Activated T-cell treated with anti-CD3 and anti-CD28 coated beads, Interleukin-2, amount 50 U/mL, for 24 hours (primary cell): ENCODE measurements around the gene MAPKAP1.
"Not testable (repeated sequence)": the region's sequence is repeated elsewhere in the genome, so short reads cannot be mapped to it uniquely, and the experiment has no call there.

Source experiments
- DNase-seq: peaks from one replicate; pipeline ENCODE4 v3.0.0-alpha.2; 2020
- H3K27ac Mint-ChIP-seq: 2 replicates; pipeline ENCODE4 v1.8.0; 2020; ENCODE audit warnings: mild to moderate bottlenecking, mixed read lengths
- H3K27me3 Mint-ChIP-seq: 2 replicates; pipeline ENCODE4 v1.8.0; 2020; ENCODE audit warnings: mixed read lengths
- H3K36me3 Mint-ChIP-seq: 2 replicates; pipeline ENCODE4 v1.8.0; 2020; ENCODE audit warnings: low read depth, mixed read lengths
- H3K4me1 Mint-ChIP-seq: 2 replicates; pipeline ENCODE4 v1.8.0; 2020; ENCODE audit warnings: low read depth, mixed read lengths
- H3K4me3 Mint-ChIP-seq: 2 replicates; pipeline ENCODE4 v1.8.0; 2020; ENCODE audit warnings: mild to moderate bottlenecking, moderate library complexity, mixed read lengths
- H3K9me3 Mint-ChIP-seq: 2 replicates; pipeline ENCODE4 v1.8.0; 2020; ENCODE audit warnings: mixed read lengths

MAPKAP1 gene

DNA sequence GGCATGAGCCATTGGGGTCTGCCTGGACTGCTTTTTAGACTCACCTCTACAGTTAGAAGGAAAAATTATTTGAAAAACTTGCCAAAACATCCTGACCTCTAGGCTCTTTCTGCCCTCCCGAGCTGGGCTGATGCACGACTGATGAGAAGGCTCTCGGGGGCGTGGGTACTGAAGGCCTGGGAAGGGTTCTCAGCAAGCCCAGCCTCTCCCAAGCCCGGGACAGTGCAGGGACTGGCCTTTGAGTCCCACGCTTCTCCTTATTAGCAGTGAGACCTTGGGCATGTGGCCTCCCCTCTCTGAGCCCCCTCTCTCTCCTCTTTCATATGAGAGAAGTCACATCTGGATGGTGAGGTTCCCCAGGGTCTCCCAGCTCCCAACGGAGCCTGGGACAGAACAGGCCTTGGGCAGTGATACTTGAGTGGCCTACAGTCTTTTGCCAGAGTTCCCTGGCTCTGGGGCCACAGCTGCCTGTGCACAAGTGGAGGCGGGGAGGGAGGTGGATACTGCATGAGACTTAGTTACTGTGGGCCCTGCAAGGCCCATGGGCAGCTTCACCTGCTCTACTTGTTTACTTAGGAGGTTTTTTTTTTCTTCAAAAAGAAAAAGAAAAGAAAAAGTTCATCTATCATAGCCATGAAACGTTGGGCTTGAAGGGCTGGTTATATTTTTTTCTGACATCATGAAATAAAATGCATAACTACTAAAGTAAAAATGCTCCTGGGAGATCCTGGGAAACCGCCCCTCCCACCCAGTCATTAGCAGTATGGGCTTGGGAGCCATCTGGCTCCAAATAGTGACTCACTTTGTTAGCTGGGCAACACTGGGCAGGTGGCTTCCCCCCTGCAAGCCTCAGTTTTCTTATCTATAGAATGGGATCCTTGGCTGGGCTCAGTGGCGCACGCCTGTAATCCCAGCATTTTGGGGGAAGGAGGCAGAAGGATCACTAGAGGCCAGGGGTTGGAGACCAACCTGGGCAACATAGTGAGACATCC lies 306.0 kb downstream of the MAPKAP1 start:
- Mint-ChIP-seq H3K27me3 (peaks cover 4% of the 10 kb centered on the region), H3K36me3 (no peaks in the 10 kb centered on the region), H3K4me1 (no peaks in the 10 kb centered on the region), H3K27ac (no peak overlapping the region), H3K9me3 (no peaks in the 10 kb centered on the region), H3K4me3 (no peak overlapping the region)
- DNase-seq = no peak

DNA sequence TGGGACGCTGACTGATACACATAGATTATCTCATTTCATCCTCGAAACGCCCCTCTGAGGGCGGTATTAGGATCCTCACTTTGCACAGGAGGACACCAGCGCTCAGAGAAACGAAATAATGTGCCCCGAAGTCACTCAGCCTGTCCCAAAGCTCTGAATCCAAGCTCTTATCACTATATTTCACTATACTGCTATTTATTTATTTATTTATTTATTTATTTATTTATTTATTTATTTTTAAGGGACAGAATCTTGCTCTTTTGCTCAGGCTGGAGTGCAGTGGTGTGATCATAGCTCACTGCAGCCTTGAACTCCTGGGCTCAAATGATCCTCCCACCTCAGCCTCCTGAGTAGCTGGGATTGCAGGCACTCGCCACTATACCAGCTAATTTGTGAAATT lies 306.8 kb downstream of the MAPKAP1 start:
- not testable (repeated sequence) for H3K4me1 Mint-ChIP-seq, H3K27me3 Mint-ChIP-seq, H3K4me3 Mint-ChIP-seq, DNase-seq, H3K9me3 Mint-ChIP-seq, H3K36me3 Mint-ChIP-seq, H3K27ac Mint-ChIP-seq

DNA sequence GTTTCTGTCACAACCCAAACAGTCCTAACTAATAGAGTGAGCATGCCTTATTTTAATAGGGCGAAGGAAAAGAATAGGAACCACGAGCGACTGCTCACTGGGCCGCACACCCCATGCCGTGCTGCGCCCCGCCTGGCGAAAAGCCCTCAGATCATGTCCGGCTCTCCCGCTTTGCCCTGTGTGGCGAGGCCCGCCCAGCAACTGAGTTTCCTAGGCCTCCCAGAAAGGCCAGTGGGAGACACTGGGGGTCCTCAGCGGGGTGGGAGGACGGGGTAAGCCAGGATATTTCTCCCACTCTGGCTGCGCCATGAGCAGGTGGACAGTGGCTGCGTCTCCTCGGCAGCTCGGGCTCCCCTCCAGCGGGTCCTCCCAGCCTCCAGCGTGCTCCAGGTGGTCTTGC lies 307.3 kb downstream of the MAPKAP1 start:
- Mint-ChIP-seq H3K27me3 (no peaks in the 10 kb centered on the region), H3K9me3 (no peaks in the 10 kb centered on the region)

DNA sequence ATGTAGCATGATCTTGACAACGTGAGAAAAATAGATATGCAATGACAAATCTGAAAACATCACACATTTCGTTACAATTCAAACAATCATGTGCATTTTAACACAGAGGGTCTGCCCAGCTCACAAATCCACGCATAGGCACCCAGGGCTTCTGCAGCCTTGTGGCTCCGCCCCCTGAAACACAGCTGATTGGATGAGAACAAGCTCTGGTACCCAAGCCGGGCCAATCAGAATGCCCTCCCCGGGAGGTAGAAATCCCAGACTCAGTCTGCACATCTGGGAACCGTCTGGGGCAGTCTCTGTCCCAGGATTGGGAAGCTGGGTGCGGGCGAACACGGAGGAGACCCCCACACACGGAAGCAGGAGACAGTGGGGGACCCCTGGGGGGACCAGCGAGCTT lies 307.8 kb downstream of the MAPKAP1 start:
- Mint-ChIP-seq H3K9me3 (no peaks in the 10 kb centered on the region), H3K27me3 (no peaks in the 10 kb centered on the region), H3K36me3 (no peaks in the 10 kb centered on the region), H3K27ac (no peak overlapping the region), H3K4me3 (no peak overlapping the region), H3K4me1 (no peaks in the 10 kb centered on the region)
- DNase-seq = no peak

More for the DNA sequence above, 307.3 kb downstream of the MAPKAP1 start:
- no peaks in the 10 kb centered on the region for H3K4me1 Mint-ChIP-seq
- H3K27ac Mint-ChIP-seq = no peak overlapping the region
- H3K36me3 Mint-ChIP-seq = no peaks in the 10 kb centered on the region
- H3K4me3 Mint-ChIP-seq = no peak overlapping the region
- no peak for DNase-seq

DNA sequence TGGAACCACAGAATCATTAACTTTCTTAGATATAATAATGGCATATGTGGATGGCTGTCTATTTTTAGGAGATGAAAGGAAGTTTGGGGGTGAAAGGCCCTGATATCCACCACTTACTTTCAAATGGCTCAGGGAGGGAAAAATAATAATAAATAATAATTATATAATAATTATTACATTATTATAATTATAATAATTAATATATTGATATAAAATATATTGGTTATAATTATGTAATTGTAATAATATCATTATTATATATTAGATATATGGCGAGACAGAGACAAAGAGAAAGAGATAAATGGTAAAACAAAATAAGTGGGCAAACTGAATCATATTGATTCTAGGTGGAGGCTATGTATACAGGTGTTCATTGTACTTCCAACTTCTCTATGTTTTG lies 308.8 kb downstream of the MAPKAP1 start:
- Mint-ChIP-seq H3K4me3 (no peak overlapping the region), H3K27ac (no peak overlapping the region), H3K4me1 (no peaks in the 10 kb centered on the region), H3K36me3 (no peaks in the 10 kb centered on the region), H3K9me3 (no peaks in the 10 kb centered on the region), H3K27me3 (no peaks in the 10 kb centered on the region)
- DNase-seq = no peak

DNA sequence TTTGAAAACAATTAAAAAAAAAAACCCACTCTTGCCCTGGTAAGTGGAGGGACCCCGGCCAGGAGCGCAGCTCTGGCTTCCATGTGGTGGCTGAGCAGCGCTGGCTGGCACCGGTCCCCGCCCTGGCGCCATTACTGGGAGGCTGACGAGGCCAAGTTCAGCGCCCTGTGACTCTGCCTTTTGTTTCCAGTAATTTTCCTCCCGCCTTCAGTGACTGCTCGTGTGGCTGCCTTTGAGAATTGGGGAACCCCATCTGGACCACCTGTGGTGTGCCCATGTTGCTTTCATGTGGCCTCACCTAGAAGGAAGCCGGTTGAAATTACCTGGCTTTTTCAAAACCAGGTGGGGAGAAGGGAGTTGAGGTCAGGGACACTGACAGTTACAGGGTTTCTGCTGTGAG lies 309.3 kb downstream of the MAPKAP1 start:
- no peaks in the 10 kb centered on the region for H3K9me3 Mint-ChIP-seq
- H3K36me3 Mint-ChIP-seq = no peaks in the 10 kb centered on the region
- H3K27me3 Mint-ChIP-seq = no peaks in the 10 kb centered on the region
- no peaks in the 10 kb centered on the region for H3K4me1 Mint-ChIP-seq
- no peak overlapping the region for H3K4me3 Mint-ChIP-seq
- no peak overlapping the region for H3K27ac Mint-ChIP-seq
- DNase-seq = no peak

DNA sequence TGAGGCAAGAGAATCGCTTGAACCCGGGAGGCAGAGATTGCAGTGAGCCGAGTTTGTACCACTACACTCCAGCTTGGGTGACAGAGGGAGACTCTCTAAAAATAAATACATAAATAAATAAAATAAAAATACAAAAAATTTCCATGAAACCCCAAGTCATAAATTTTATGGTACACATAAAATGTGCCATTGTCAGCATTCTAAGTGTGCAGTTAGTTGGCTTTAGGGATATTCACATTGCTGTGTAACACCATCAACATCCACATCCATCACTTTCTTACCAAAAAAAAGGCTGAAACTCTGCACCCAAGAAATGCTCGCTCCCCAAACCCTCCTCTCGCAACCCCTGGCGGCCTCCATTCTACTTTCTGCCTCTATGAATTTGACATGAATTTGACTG lies 310.2 kb downstream of the MAPKAP1 start:
- no peaks in the 10 kb centered on the region for H3K27me3 Mint-ChIP-seq
- H3K36me3 Mint-ChIP-seq = no peaks in the 10 kb centered on the region
- H3K4me3 Mint-ChIP-seq = no peak overlapping the region
- H3K9me3 Mint-ChIP-seq = no peaks in the 10 kb centered on the region
- no peak for DNase-seq
- H3K4me1 Mint-ChIP-seq = no peaks in the 10 kb centered on the region
- H3K27ac Mint-ChIP-seq = no peak overlapping the region

DNA sequence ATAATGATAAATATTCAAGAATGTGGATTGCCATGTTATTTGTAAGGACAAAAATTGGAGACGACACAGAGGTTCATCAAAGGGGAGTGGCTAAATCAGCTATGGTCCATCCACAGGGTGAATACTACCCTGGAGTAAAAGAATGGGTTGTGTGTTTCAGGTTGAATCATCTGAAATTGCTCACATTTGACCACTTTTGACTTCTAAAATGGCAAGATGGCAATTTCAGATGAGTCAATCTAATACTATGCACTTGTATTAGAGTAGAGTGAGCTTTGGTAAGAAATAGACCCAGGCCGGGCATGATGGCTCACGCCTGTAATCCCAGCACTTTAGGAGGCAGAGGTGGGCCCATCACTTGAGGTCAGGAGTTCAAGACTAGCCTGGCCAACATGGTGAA lies 313.6 kb downstream of the MAPKAP1 start:
- no peaks in the 10 kb centered on the region for H3K36me3 Mint-ChIP-seq
- DNase-seq = no peak
- H3K4me1 Mint-ChIP-seq = no peaks in the 10 kb centered on the region
- no peak overlapping the region for H3K27ac Mint-ChIP-seq
- no peaks in the 10 kb centered on the region for H3K9me3 Mint-ChIP-seq
- no peaks in the 10 kb centered on the region for H3K27me3 Mint-ChIP-seq
- H3K4me3 Mint-ChIP-seq = no peak overlapping the region

DNA sequence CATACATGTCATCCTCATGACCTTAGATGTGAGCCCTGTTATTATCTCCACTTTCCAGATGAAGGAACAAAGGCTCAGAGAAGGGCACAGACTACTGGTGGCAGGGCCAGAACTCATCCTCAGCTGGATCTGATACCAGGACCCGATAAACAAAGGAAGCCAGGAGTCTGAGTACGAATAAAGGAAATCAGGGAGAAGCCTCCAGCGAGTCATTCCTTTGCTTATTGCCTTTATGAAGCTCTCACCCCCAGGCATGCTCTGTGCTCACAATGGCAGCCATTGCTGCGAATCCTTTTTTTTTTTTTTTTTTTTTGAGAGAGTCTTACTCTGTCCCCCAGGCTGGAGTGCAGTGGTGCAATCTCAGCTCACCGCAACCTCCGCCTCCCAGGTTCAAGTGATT lies 315.3 kb downstream of the MAPKAP1 start:
- Mint-ChIP-seq H3K27ac (no peak overlapping the region), H3K36me3 (no peaks in the 10 kb centered on the region), H3K4me3 (no peak overlapping the region), H3K27me3 (peaks cover 3% of the 10 kb centered on the region), H3K9me3 (no peaks in the 10 kb centered on the region), H3K4me1 (no peaks in the 10 kb centered on the region)
- no peak for DNase-seq

DNA sequence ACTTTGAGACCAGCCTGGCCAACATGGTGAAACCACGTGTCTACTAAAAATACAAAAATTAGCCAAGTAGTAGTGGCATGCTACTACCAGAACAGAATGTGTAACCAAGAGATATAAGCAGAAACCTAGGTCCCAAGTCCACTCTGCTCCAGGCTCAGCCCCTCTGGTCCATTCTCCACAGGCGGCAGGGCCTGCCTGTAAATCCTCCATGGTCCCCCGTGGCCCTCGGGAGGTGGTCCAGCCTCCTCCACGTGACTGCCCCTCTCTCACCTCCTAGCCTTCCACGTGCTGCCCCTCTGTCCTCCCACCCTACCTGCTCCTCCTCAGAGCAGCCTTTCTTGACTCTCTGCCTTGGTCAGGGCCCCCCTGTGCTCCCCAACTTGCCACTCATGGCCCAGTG lies 318.0 kb downstream of the MAPKAP1 start:
- Mint-ChIP-seq H3K4me1 (no peaks in the 10 kb centered on the region), H3K36me3 (no peaks in the 10 kb centered on the region), H3K4me3 (no peak overlapping the region), H3K27me3 (peaks cover 3% of the 10 kb centered on the region), H3K27ac (no peak overlapping the region), H3K9me3 (no peaks in the 10 kb centered on the region)
- no peak for DNase-seq

DNA sequence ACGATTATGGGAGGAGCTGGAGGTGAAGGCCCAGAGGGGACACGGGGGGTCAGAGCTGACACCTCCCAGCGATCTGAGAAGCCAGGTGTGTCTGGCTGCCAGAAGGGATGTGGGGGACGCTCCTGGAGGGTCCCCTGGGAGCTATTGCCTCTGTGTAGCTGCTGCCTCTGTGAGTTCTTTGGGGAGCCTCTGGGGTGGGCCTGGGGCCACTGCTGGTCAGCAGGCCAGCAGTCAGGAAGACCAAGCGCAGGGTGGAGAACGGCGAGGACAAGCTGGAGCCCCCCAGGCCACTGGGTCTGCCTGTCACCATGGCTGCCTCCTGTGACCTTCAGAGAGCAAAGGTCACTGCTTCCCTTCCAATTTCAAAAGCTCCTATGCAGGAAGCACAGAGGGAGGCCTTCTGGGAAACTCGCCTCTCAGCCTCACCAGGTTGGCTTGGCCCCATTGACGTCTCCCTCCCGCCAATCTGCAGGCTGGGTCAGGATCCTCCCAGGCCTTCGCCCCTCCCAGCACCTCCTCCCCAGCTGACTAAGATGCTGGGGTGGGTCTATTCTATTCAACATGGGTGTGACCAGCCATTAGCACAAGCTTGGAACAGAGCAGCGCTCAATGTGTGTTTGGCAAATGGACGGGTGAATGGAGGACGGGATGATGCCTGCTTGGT lies 319.0 kb downstream of the MAPKAP1 start:
- Mint-ChIP-seq H3K27ac (no peak overlapping the region), H3K27me3 (peaks cover 3% of the 10 kb centered on the region)

More for the DNA sequence above, 319.0 kb downstream of the MAPKAP1 start:
- no peaks in the 10 kb centered on the region for H3K9me3 Mint-ChIP-seq
- H3K4me3 Mint-ChIP-seq = no peak overlapping the region
- DNase-seq = no peak
- no peaks in the 10 kb centered on the region for H3K4me1 Mint-ChIP-seq
- H3K36me3 Mint-ChIP-seq = no peaks in the 10 kb centered on the region
